Stimulated activated effector memory CD8-positive, alpha-beta T cell treated with anti-CD3 and anti-CD28 coated beads, Interleukin-12 subunit alpha, Interleukin-12 subunit beta, amount 100 ng/mL, for 72 hours (primary cell): ENCODE data around the gene ENKD1.
"Not testable (repeated sequence)": the region's sequence is repeated elsewhere in the genome, so short reads cannot be mapped to it uniquely, and the experiment has no call there.

Experiments used
- ATAC-seq: fragments of 150-1000 bp; cut with Tn5 transposase; 2 replicates; pipeline ENCODE4 v1.10.0; 2021
- DNase-seq, 2 donors: peaks; one replicate each; pipeline ENCODE4 v3.0.0; 2021 to 2022; ENCODE audit warnings: low spot score in 2 of 2
- H3K27ac Mint-ChIP-seq: one replicate; pipeline ENCODE4 v1.8.0; 2022; ENCODE audit warnings: mild to moderate bottlenecking, mixed read lengths
- H3K36me3 Mint-ChIP-seq: one replicate; pipeline ENCODE4 v1.8.0; 2022; ENCODE audit warnings: mild to moderate bottlenecking, mixed read lengths
- H3K4me1 Mint-ChIP-seq: one replicate; pipeline ENCODE4 v1.8.0; 2022; ENCODE audit warnings: mixed read lengths
- H3K4me3 Mint-ChIP-seq: one replicate; pipeline ENCODE4 v1.8.0; 2022; ENCODE audit warnings: mild to moderate bottlenecking, mixed read lengths
- H3K9me3 Mint-ChIP-seq: one replicate; pipeline ENCODE4 v1.8.0; 2022; ENCODE audit warnings: mixed read lengths

ENKD1 gene

DNA sequence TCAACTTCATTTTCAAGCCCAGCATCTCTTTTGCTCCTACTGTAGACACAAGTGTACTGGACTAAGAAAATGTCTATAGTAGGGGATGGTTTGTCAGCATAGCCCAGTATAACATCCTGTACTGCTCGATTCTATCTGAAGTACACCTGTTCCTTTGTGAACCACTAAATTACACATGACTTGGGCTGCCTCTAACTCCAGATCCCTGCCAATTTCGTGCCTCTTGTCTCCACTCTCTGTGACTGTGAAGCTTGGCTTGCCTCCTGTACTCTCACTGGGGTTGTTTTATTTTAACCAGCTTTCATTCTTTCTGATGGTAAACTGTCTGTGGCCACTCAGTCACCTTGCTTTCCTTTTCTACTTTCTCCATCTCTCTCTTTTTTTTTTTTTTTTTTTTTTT lies 28.1 kb upstream of the ENKD1 start:
- no peak for DNase-seq
- Mint-ChIP-seq H3K9me3 (no peaks in the 10 kb centered on the region), H3K4me3 (no peak overlapping the region), H3K27ac (no peak overlapping the region), H3K4me1 (peaks cover 10% of the 10 kb centered on the region), H3K36me3 (peaks cover 10% of the 10 kb centered on the region)
- ATAC-seq, result no peak

DNA sequence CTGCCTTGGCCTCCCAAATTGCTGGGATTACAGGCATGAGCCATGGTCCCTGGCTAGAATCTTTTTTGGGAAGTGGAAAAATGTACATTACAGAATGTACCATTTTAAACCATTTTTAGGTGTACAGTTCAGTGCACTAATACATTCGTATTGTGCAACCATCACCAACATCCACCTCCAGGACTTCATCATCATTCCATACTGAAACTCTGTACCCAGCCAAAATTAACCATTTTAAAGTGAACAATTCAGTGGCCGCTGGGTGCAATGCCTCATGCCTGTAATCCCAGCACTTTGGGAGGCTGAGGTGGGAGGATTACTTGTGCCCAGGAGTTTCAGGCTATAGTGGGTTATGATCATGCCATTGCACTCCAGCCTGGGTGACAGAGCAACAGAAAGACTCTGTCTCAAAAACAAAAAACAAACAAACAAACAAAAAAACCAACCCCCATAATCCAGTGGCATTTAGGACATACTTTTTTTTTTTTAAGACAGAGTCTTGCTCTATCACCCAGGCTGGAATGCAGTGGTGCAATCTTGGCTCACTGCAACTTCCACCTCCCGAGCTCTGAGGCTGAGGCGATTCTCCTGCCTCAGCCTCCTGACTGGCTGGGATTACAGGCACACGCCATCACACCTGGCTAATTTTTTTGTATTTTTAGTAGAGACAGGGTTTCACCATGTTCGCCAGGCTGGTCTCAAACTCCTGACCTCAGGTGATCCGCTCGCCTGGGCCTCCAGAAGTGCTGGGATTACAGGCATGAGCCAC lies 27.2 kb upstream of the ENKD1 start:
- DNase-seq, H3K9me3 Mint-ChIP-seq, H3K27ac Mint-ChIP-seq, H3K4me3 Mint-ChIP-seq, H3K36me3 Mint-ChIP-seq, H3K4me1 Mint-ChIP-seq, ATAC-seq: not testable (repeated sequence)

GRCh38 chr16:67685388-67686112 lies 19.0 kb upstream of the ENKD1 start:
- H3K4me1 Mint-ChIP-seq, result peaks cover 8% of the 10 kb centered on the region
- H3K9me3 Mint-ChIP-seq, result no peaks in the 10 kb centered on the region
- H3K4me3 Mint-ChIP-seq, result no peak overlapping the region
- DNase-seq (no peak), ATAC-seq (no peak)
- peaks cover 36% of the 10 kb centered on the region for H3K36me3 Mint-ChIP-seq
- H3K27ac Mint-ChIP-seq, result peak overlapping the region; percentile 62

GRCh38 chr16:67683767-67684166 lies 17.2 kb upstream of the ENKD1 start:
- no peak overlapping the region for H3K4me3 Mint-ChIP-seq
- no peaks in the 10 kb centered on the region for H3K9me3 Mint-ChIP-seq
- ATAC-seq (no peak), DNase-seq (no peak)
- H3K36me3 Mint-ChIP-seq, result peaks cover 45% of the 10 kb centered on the region
- peak overlapping the region; percentile 23 for H3K27ac Mint-ChIP-seq
- H3K4me1 Mint-ChIP-seq, result peaks cover 8% of the 10 kb centered on the region

- no peak for DNase-seq
- Mint-ChIP-seq H3K9me3 (no peaks in the 10 kb centered on the region), H3K27ac (no peak overlapping the region), H3K4me3 (no peak overlapping the region), H3K4me1 (peaks cover 1% of the 10 kb centered on the region), H3K36me3 (peaks cover 36% of the 10 kb centered on the region)
- ATAC-seq, result no peak
Measured at GRCh38 chr16:67679935-67680897, 13.7 kb upstream of the ENKD1 start.

DNA sequence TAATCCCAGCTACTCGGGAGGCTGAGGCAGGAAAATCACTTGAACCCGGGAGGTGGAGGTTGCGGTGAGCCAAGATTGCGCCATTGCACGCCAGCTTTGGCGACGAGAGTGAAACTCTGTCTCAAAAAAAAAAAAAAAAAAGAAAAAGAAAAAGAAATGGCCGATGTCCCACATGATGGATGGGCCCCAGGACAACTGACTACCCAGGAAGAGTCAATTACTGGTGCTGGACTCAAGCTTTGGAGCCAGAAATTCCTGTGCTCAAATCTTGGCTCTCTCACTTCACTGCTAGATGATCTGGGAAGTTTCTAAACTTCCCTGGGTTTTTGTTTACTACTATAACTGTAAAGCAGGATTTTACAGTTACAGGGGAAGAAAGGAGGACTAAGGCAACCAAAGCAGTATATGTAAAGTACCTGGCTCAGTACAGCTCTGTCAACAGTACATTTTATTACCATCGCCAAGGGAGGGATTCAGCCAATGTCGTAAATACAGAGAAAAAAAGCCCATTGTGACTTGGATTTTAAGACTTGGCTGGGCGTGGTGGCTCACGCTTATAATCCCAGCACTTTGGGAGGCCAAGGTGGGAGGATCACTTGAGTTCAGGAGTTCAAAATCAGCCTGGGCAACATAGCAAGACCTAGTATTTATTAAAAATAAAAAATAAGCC lies 11.9 kb upstream of the ENKD1 start:
- peaks cover 9% of the 10 kb centered on the region for H3K4me1 Mint-ChIP-seq
- H3K27ac Mint-ChIP-seq, result no peak overlapping the region
- DNase-seq (no peak), ATAC-seq (no peak)
- H3K36me3 Mint-ChIP-seq, result peaks cover 38% of the 10 kb centered on the region
- H3K9me3 Mint-ChIP-seq, result no peaks in the 10 kb centered on the region
- H3K4me3 Mint-ChIP-seq, result no peak overlapping the region

DNA sequence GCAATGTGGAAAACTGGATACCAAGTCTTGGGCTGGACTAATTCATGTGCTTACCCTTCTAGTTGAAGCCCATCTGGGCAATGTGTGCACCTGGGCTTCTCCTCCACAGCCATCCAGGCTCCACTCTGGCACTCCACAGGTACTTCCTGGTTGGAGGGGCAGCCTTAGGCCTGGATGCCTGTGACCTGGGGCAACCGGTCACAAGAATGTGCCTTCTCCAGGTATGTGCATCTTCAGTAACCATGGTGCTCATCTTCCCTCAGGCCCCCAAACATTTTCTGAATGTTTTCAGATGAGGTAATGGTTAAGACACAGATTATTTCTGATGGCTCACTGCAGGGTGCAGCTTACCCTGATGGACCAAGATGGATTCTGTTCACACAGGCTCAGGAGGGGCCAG lies 11.2 kb upstream of the ENKD1 start:
- Mint-ChIP-seq H3K4me1 (peaks cover 9% of the 10 kb centered on the region), H3K4me3 (no peak overlapping the region), H3K9me3 (no peaks in the 10 kb centered on the region), H3K27ac (peak overlapping the region; percentile 46), H3K36me3 (peaks cover 33% of the 10 kb centered on the region)
- DNase-seq (no peak), ATAC-seq (no peak)

DNA sequence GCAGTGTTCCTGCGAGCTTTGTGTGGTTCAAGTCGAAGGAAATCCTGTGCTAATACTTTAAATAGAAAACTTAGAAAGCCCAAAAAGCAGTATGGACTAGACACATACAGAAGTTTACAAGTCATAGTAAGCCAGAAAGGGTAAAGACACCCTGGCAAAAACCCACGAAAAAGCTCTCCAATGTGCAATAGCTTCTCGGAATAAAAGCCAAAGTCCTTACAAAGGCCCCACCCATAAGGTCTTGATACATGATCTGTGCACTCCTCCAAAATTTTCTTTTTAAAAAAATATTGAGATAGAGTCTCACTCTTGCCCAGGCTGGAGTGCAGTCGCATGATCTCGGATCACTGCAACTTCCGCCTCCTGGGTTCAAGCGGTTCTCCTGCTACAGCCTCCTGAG lies 10.4 kb upstream of the ENKD1 start:
- ATAC-seq (no peak), DNase-seq (no peak)
- no peak overlapping the region for H3K4me3 Mint-ChIP-seq
- peak overlapping the region; percentile 46 for H3K27ac Mint-ChIP-seq
- H3K9me3 Mint-ChIP-seq, result no peaks in the 10 kb centered on the region
- H3K36me3 Mint-ChIP-seq, result peaks cover 26% of the 10 kb centered on the region
- peaks cover 9% of the 10 kb centered on the region for H3K4me1 Mint-ChIP-seq

DNA sequence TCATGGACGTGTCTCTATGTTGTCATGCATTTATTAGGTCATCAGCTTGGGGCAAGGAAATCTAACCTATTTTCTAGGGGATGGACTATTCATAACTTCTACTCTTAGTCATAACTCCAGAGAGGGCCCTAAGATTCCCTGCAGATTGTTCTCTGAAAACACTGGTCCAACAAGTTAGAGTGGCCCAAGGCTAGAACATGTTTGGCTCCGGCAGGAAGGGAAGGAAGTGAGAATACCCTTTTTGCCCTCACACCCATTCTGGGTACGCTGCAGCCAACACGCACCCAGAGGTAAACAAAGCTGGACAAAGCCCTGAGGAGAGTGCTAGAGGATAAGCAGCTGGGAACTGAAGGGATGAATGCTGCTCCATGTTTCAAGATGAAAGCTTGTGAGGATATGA lies 10.0 kb upstream of the ENKD1 start:
- Mint-ChIP-seq H3K27ac (no peak overlapping the region), H3K9me3 (no peaks in the 10 kb centered on the region), H3K4me1 (peaks cover 9% of the 10 kb centered on the region), H3K36me3 (peaks cover 26% of the 10 kb centered on the region), H3K4me3 (no peak overlapping the region)
- DNase-seq (no peak), ATAC-seq (no peak)

GRCh38 chr16:67675999-67676398 lies 9.4 kb upstream of the ENKD1 start:
- H3K9me3 Mint-ChIP-seq, result no peaks in the 10 kb centered on the region
- peaks cover 26% of the 10 kb centered on the region for H3K36me3 Mint-ChIP-seq
- H3K4me3 Mint-ChIP-seq, result no peak overlapping the region
- H3K27ac Mint-ChIP-seq, result no peak overlapping the region
- ATAC-seq (no peak), DNase-seq (no peak)
- H3K4me1 Mint-ChIP-seq, result peaks cover 9% of the 10 kb centered on the region

DNA sequence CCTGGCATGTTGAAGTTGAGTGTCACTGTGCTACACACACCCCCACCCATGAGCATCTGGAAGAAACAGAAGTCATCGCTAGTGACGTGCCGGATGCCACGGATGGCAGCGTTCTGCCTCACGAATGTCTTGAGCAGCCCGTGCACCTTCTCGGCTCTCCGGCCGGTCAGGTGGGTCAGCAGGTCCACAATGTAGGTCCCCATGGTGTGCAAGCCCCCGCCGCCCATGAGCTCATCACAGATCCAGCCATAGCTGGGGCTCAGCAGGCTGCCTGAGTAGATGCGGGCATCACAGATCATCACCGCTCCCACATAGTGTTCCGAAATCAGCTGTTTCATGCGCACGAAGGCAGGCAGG lies 9.0 kb upstream of the ENKD1 start:
- H3K36me3 Mint-ChIP-seq, result peaks cover 23% of the 10 kb centered on the region
- no peak overlapping the region for H3K4me3 Mint-ChIP-seq
- no peak overlapping the region for H3K27ac Mint-ChIP-seq
- no peak for DNase-seq
- no peak for ATAC-seq
- H3K9me3 Mint-ChIP-seq, result no peaks in the 10 kb centered on the region
- H3K4me1 Mint-ChIP-seq, result peaks cover 9% of the 10 kb centered on the region

- Mint-ChIP-seq H3K4me3 (no peak overlapping the region), H3K4me1 (peaks cover 9% of the 10 kb centered on the region), H3K36me3 (peaks cover 17% of the 10 kb centered on the region), H3K9me3 (no peaks in the 10 kb centered on the region), H3K27ac (peak overlapping the region; percentile 92)
- DNase-seq (no peak), ATAC-seq (peak; percentile 8)
Measured at GRCh38 chr16:67674851-67675578, 8.5 kb upstream of the ENKD1 start.

DNA sequence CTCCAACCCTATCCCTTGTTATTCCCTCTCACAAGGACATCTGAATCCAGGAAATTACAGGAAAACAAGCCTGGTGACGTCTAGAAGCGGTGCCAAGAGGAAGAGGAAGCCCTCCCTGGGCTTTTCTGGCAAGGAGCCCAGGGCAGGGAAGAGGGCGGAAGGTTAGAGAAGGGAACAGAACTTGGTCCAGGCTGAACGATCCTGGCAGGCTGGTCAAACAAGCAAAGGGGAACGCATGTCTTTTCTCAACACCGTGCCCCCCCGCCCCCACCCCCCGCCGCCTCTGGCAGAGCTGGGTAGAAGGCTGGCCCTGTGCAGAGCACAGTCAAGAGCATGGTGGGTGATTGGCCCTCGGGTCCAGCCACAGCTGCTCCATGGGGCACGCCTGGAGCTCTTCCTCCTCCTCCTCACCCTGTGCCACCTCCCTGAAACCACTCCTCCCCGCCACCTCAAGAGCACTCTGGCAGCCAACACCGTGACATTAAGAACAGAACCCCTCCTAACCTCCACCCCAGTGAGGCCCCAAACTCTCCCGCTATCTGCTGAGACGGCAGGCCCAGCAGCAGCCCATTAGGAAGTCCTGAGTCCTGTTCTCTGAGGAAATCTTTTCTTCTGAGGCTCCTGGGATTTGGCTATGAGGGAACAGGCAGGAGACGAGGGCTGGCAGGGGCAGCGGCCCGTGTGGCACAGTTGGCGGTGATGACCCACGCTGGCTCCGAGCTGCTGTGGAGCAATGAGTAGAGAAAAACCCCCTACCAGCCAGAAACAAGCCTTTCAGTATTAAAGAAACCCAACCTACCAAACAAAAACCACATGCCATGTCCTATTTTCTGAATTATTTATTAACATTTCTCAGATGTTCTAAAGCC lies 7.4 kb upstream of the ENKD1 start:
- Mint-ChIP-seq H3K36me3 (peaks cover 13% of the 10 kb centered on the region), H3K27ac (peak overlapping the region; percentile 92), H3K9me3 (no peaks in the 10 kb centered on the region), H3K4me3 (no peak overlapping the region), H3K4me1 (peaks cover 9% of the 10 kb centered on the region)
- ATAC-seq, result no peak
- DNase-seq, result no peak
